ENCODE measurements around the gene HOXB3.

Gene HOXB3

GRCh38 chr17:48625495-48626244 lies 35.6 kb upstream of the HOXB3 start:
- no peak for DNase-seq (ENCODE audit: low read depth)

- DNase-seq (ENCODE audit: low read depth), result no peak
These were observed 34.8 kb upstream of the HOXB3 start for GRCh38 chr17:48624544-48625494.

GRCh38 chr17:48624118-48624517 lies 34.1 kb upstream of the HOXB3 start:
- no peak for DNase-seq (ENCODE audit: low read depth)

GRCh38 chr17:48623583-48623982 lies 33.5 kb upstream of the HOXB3 start:
- DNase-seq (ENCODE audit: low read depth), result no peak

GRCh38 chr17:48622857-48623256 lies 32.8 kb upstream of the HOXB3 start:
- no peak for DNase-seq (ENCODE audit: low read depth)

- DNase-seq (ENCODE audit: low read depth), result no peak
These were observed 31.7 kb upstream of the HOXB3 start for GRCh38 chr17:48621410-48622392.

DNA sequence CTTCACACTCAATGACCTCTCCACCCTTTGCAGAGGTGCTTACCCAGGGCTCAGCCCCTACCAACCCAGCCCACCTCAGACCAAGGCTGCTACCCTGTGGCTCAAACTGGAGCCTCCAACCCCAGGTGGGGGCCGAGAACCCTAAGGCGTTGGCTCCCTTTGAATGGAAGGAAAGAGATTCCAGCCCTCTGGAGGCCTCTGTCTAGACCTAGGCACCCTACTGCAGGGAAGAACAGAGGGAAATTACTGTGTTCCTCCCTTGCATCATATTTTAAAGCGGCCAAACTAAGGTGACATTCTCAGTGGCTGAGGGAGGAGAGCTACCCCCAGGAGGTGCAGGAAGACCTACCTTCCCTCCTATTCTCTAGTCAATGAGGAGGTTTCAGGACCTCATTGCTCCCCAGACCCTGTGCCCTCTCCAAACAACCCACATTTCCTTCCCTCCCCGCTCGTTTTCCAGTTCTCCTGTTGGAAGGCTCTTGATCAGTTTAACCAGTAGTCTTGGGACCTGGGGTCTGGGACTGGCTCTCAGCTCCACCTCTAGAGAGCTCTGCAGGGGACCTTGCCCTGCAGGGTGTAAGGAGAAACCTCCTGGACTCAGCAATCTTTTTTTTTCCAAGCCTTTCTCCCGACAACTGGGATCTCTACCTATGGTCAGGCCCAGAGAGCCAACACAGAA lies 30.6 kb upstream of the HOXB3 start:
- DNase-seq (ENCODE audit: low read depth), result no peak

DNA sequence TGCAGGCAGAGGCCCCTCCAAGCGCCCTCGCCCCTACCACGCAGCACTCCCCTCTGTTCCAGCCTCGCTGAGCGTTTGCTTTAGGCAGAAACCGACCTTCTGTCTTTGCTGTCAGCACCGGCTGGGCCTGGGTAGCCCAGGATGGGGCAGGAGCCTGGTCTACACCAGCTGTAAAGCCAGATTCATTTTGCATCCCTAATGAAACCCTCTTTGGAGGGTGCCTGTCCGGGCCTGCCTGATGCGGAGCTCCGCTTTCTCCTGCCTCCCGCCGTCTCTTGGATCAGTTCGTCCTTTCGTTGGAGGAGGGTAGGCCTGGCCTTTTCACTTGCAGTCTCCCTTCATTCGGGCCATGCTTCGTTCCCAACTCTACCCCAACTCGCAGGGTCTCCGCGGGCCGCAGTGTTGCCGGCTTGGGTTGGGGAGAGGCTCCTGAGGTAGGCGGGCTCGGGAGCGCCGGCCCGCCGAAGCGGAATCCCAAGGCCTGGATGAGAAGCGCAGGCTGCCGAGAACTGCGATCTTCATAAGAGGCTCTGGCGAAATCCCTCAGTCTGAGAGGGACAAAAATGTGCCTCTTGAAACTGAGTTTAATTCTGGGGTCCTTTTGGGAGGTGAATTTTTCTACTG lies 29.9 kb upstream of the HOXB3 start:
- no peak for DNase-seq (ENCODE audit: low read depth)

DNA sequence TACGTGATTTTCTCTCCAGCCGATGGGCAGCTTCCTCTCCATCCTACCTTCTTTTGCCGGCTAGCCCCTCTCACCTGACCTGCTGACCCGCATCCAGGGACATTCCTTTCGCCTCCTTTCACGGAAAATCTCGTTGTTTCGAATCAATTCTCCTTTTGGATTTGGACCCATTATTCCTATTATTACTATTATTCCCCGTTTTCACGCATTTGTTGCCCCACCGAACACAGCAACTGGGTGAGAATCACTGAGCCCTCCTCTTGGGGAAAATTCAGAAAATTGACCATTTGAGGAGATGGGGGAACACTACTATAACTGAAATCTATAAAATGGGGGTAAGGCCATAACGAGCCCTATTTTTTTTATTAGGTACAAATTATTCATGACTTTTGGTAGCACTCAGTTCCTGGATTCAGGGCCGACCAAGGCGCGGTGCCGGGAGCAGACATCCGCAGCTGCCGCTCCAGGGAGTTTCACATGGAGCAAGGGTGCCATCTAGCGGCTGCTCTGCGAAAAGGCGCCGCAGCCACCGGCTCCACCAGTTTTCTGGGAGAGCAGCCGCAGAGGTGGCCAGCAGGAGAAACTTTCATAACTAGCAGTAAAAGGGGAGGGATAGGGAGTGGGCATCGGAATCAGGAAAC lies 28.3 kb upstream of the HOXB3 start:
- DNase-seq (ENCODE audit: low read depth), result peak; percentile 78

- no peak for DNase-seq (ENCODE audit: low read depth)
These were observed 27.6 kb upstream of the HOXB3 start for GRCh38 chr17:48617471-48618255.

DNA sequence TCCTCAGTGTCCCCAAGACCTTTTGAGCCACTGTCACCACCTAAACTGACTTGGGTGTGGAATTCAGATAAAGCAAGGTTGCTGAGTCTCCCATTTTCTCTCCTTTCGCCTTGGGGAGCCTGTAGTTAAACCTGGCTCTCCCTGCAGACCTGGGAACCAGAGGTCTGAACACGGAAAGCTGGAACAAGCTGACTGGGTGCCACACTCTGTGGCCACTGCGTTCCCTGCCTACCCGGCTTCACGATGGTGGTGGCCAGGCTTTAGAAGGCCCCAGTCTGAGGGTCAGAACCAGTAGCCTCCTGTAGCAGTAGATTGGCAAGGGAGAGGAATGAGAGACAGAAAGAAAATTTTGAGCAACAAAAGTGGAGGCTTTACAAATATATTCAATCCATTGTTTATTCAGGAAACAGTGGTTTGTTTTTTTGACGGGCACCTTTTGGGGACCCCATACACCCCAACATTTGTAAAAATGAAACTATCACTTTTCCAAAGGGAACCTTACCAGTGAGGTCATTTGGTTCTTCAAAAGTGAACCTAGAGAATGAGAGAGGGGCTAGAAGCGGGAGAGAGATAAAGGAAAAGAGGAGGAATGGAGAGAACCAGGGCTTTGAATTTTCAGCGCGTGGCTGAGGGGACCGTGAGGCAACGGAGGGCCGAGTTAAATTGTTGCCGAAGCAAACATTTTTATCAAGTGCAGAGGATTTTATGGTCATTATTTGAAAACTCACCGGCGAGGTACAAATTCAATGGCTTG lies 26.9 kb upstream of the HOXB3 start:
- DNase-seq (ENCODE audit: low read depth), result no peak

GRCh38 chr17:48615963-48616716 lies 26.1 kb upstream of the HOXB3 start:
- DNase-seq (ENCODE audit: low read depth), result no peak

GRCh38 chr17:48615047-48615962 lies 25.3 kb upstream of the HOXB3 start, which contains the start of gene HOXB8:
Gene HOXB8 (minus strand): TSS chr17:48615292. CDS start chr17:48614704, 588 bp downstream.
- DNase-seq (ENCODE audit: low read depth), result no peak

DNA sequence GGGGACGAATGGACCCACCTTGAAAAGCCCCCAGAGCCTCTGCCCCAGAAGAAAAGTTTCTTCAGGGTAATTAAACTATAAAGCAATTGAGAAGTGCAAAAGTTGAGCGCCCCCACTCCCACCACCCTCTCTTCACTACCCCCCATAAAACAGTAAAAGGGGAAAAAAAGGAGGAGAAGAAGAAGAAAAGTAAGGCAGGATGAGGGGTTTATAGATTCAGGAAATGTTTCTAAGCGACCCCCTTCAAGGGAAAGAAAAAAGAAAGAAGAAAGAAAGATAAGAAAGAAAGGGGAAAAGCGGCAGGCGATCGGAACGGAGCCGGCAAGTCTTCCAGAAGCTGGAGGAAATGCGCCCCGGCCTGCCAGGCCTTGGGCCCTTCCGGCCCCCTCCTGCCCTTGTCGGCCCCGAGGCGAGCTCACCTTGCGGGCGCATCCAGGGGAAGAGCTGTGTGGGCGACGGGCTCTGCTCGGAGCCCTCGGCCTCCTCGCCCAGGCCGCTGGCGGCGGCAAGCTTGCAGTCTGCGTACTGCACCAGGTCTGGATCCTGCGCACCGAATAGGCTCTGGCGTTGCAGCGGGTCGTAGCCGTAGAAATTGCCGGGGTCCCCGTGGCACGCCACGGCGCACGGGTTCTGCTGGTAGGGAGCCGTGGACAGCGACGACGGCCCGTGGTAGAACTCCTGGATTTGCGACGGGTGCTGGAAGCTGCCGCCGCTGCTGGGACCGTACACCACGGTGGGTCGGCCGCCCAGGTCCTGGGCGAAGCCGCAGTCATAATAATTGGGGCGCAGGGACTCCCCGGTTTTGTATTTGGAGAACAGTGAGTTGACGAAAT lies 24.0 kb upstream of the HOXB3 start:
- no peak for DNase-seq (ENCODE audit: low read depth)

DNA sequence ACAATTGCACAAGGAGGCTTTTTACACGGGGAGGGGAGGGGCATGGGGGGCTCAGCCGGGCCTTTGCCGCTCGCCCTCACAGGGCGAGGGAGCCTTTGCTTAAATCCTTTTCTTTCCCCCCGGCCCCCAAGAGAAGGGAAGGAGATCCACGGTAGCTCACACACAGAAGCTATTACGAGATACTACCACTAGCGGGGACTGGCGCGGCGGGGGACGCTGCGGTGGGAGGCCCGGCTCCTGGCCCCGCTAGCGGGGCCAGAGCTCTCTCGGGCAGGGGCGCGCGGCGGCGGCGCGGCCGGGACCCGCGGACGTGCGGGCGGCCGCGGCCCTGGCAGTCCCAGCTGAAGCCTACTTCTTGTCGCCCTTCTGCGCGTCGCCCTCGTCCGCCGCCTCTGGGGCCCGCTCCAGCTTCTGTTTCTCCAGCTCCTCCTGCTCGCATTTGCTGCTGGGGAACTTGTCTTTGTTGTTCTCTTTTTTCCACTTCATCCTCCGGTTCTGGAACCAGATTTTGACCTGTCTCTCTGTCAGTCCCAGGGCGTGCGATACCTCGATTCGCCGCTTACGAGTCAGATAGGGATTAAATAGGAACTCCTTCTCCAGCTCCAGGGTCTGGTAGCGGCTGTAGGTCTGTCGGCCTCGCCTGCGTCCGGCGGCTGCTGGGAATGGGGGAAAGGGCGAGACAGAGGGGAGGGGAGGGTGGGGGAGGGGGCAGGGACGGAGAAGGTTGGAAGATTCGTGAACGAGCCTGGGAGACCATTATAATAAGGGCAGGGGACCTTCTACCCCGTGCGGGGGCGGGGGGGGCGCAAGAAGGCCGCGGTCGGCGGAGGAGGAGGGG lies 23.0 kb upstream of the HOXB3 start:
- no peak for DNase-seq (ENCODE audit: low read depth)

Measured in EH (cell line).